WTC11 (cell line): ENCODE results near the gene PELI3. TPM values are rescaled to one million over a fixed set of nuclear protein-coding genes. Genes with fewer than 3 reads are reported as not detected.
"Not testable (repeated sequence)": the region's sequence is repeated elsewhere in the genome, so short reads cannot be mapped to it uniquely, and the experiment has no call there.

Source experiments
- ATAC-seq: fragments of 200-7000 bp; cut with Tn5 transposase; 2 replicates; pipeline ENCODE4 v1.10.0; 2021; ENCODE audit warnings: mild to moderate bottlenecking, moderate library complexity
- CTCF ChIA-PET: fragments of 300-600 bp; sonication (Branson Sonifier 250); formaldehyde crosslinking; loops from one replicate; lab custom pipeline; 2021; ENCODE audit warnings: antibody characterized with exemption; lab: Charles Lee
- POLR2A ChIA-PET: fragments of 350-600 bp; sonication (Branson Sonifier 250); formaldehyde crosslinking; loops from one replicate; lab custom pipeline; 2021; ENCODE audit warnings: antibody characterized with exemption; lab: Charles Lee
- DNase-seq: peaks from one replicate; pipeline ENCODE4 v3.0.0; 2021; ENCODE audit warnings: low spot score
- H3K27ac Mint-ChIP-seq: 2 replicates; pipeline ENCODE4 v1.8.0; 2021; ENCODE audit warnings: mixed read lengths
- H3K27me3 Mint-ChIP-seq: 2 replicates; pipeline ENCODE4 v1.8.0; 2021; ENCODE audit warnings: low read depth, mild to moderate bottlenecking, moderate library complexity, mixed read lengths
- H3K36me3 Mint-ChIP-seq: 2 replicates; pipeline ENCODE4 v1.8.0; 2021; ENCODE audit warnings: mixed read lengths
- H3K4me1 Mint-ChIP-seq: 2 replicates; pipeline ENCODE4 v1.8.0; 2022; ENCODE audit warnings: mixed read lengths
- H3K4me3 Mint-ChIP-seq: 2 replicates; pipeline ENCODE4 v1.8.0; 2021; ENCODE audit warnings: mild to moderate bottlenecking, moderate library complexity, mixed read lengths
- H3K9me3 Mint-ChIP-seq: 2 replicates; pipeline ENCODE4 v1.8.0; 2021; ENCODE audit warnings: mixed read lengths
- AFF4 ChIP-seq: sonication (generic); formaldehyde crosslinking; IDR thresholded peaks from 2 replicates; pipeline ENCODE4 v1.8.1; 2023; ENCODE audit warnings: mild to moderate bottlenecking, missing genetic modification reagents, borderline replicate concordance
- CTCF ChIP-seq: fragments of 200-600 bp; IDR thresholded peaks from 2 replicates; pipeline ENCODE4 v1.8.0; 2022; ENCODE audit warnings: antibody characterized with exemption
- FOXK1 ChIP-seq: sonication (generic); formaldehyde crosslinking; IDR thresholded peaks from 2 replicates; pipeline ENCODE4 v1.8.0; 2022; ENCODE audit warnings: mild to moderate bottlenecking, moderate library complexity, missing genetic modification reagents
- FOXP1 ChIP-seq: sonication (generic); formaldehyde crosslinking; IDR thresholded peaks from 2 replicates; pipeline ENCODE4 v1.8.0; 2022; ENCODE audit warnings: missing genetic modification reagents, mild to moderate bottlenecking, moderate library complexity, borderline replicate concordance
- IRF2 ChIP-seq: sonication (generic); formaldehyde crosslinking; IDR thresholded peaks from 2 replicates; pipeline ENCODE4 v1.8.0; 2022; ENCODE audit warnings: low read depth, missing genetic modification reagents, borderline replicate concordance
- NR3C1 ChIP-seq: sonication (generic); formaldehyde crosslinking; conservative IDR thresholded peaks from 2 replicates; pipeline ENCODE4 v1.8.1; 2023; ENCODE audit warnings: low read depth, mild to moderate bottlenecking, missing genetic modification reagents
- RORB ChIP-seq: fragments of 250-450 bp; sonication (Bioruptor Pico); IDR thresholded peaks from 2 replicates; pipeline ENCODE4 v1.9.0; 2021; ENCODE audit warnings: mild to moderate bottlenecking
- SOX15 ChIP-seq: fragments of 250-450 bp; sonication (Bioruptor Pico); IDR thresholded peaks from 2 replicates; pipeline ENCODE4 v1.9.0; 2021; ENCODE audit warnings: mild to moderate bottlenecking
- TCF7 ChIP-seq: sonication (generic); formaldehyde crosslinking; IDR thresholded peaks from 2 replicates; pipeline ENCODE4 v1.8.0; 2022; ENCODE audit warnings: mild to moderate bottlenecking, low read depth, missing genetic modification reagents, moderate library complexity
- ZBTB43 ChIP-seq: sonication (generic); formaldehyde crosslinking; IDR thresholded peaks from 2 replicates; pipeline ENCODE4 v1.8.1; 2023; ENCODE audit warnings: mild to moderate bottlenecking, missing genetic modification reagents
- ZNF396 ChIP-seq: fragments of 250-450 bp; sonication (Bioruptor Pico); IDR thresholded peaks from 2 replicates; pipeline ENCODE4 v1.8.0; 2021; ENCODE audit warnings: mild to moderate bottlenecking, moderate library complexity, borderline replicate concordance
- ZNF423 ChIP-seq: fragments of 250-450 bp; sonication (Bioruptor Pico); IDR thresholded peaks from 2 replicates; pipeline ENCODE4 v2.1.2; 2022; ENCODE audit warnings: mild to moderate bottlenecking, moderate library complexity
- ZNF425 ChIP-seq: fragments of 250-450 bp; sonication (Bioruptor Pico); conservative IDR thresholded peaks from 2 replicates; pipeline ENCODE4 v1.9.0; 2021; ENCODE audit warnings: mild to moderate bottlenecking
- ZNF671 ChIP-seq: fragments of 250-450 bp; sonication (Bioruptor Pico); IDR thresholded peaks from 2 replicates; pipeline ENCODE4 v1.8.0; 2021; ENCODE audit warnings: mild to moderate bottlenecking
- total RNA-seq: library from RNA; stranded (reverse); gene quantifications from 3 replicates; pipeline ENCODE4 v1.2.3, GENCODE V29; 2021

The PELI3 gene
- total RNA-seq, 1 experiment from 2014 or later: 7.8 TPM

GRCh38 chr11:66429983-66430602 lies 36.6 kb upstream of the PELI3 start:
- H3K4me1 Mint-ChIP-seq: no peaks in the 10 kb centered on the region
- ATAC-seq: peak; percentile 92
- H3K36me3 Mint-ChIP-seq: peaks cover 9% of the 10 kb centered on the region
- DNase-seq: peak; percentile 83
- TF ChIP-seq CTCF: peak; percentile 92
- TF ChIP-seq SOX15 (CRISPR knock-in tag): no peak
- no peak for TF ChIP-seq FOXK1 (CRISPR knock-in tag)
- no peak overlapping the region for H3K27ac Mint-ChIP-seq
- no peak overlapping the region for H3K4me3 Mint-ChIP-seq
- H3K9me3 Mint-ChIP-seq: no peaks in the 10 kb centered on the region
- CTCF ChIA-PET: interaction anchor here (0.6 to 4.1 kb wide), 19 partner anchors 9 to 248 kb away, joined by 3 to 36 read pairs (median 4); partner anchors contain the start of genes DPP3, MRPL11, NPAS4 and PELI3
- H3K27me3 Mint-ChIP-seq: peaks cover 9% of the 10 kb centered on the region
- POLR2A ChIA-PET: no interaction called here

GRCh38 chr11:66431287-66431686 lies 35.4 kb upstream of the PELI3 start:
- ATAC-seq, H3K9me3 Mint-ChIP-seq, POLR2A ChIA-PET, H3K27ac Mint-ChIP-seq, H3K4me1 Mint-ChIP-seq, H3K4me3 Mint-ChIP-seq, H3K27me3 Mint-ChIP-seq, DNase-seq: not testable (repeated sequence)
- peaks cover 21% of the 10 kb centered on the region for H3K36me3 Mint-ChIP-seq
- CTCF ChIA-PET: interaction anchor here (0.7 to 4.1 kb wide), 12 partner anchors 8 to 59 kb away, joined by 3 to 36 read pairs (median 4); partner anchors contain the start of genes DPP3, MRPL11, PELI3 and SLC29A2

GRCh38 chr11:66431871-66432329 lies 34.8 kb upstream of the PELI3 start:
- POLR2A ChIA-PET, H3K27me3 Mint-ChIP-seq, H3K27ac Mint-ChIP-seq, H3K9me3 Mint-ChIP-seq, DNase-seq, H3K4me3 Mint-ChIP-seq, H3K4me1 Mint-ChIP-seq, ATAC-seq: not testable (repeated sequence)
- peaks cover 27% of the 10 kb centered on the region for H3K36me3 Mint-ChIP-seq
- CTCF ChIA-PET: interaction anchor here (0.7 to 3.0 kb wide), 5 partner anchors 43 to 61 kb away, joined by 3 to 8 read pairs (median 4); partner anchors contain the start of gene DPP3

GRCh38 chr11:66432597-66432996 lies 34.1 kb upstream of the PELI3 start:
- POLR2A ChIA-PET: no interaction called here
- Mint-ChIP-seq H3K4me3 (no peak overlapping the region), H3K27ac (no peak overlapping the region), H3K27me3 (no peaks in the 10 kb centered on the region; the same call in 1 of the 2 replicates), H3K4me1 (peaks cover 2% of the 10 kb centered on the region), H3K36me3 (peaks cover 29% of the 10 kb centered on the region), H3K9me3 (no peaks in the 10 kb centered on the region)
- ATAC-seq (no peak), DNase-seq (no peak)
- CTCF ChIA-PET: interaction anchor here (1.0 to 3.0 kb wide), 5 partner anchors 14 to 59 kb away, joined by 3 to 8 read pairs (median 4); partner anchors contain the start of gene DPP3
- TF ChIP-seq NR3C1 (CRISPR knock-in tag) (no peak), FOXP1 (CRISPR knock-in tag) (no peak), ZBTB43 (CRISPR knock-in tag) (no peak), ZNF671 (CRISPR knock-in tag) (no peak), ZNF423 (CRISPR knock-in tag) (no peak), IRF2 (CRISPR knock-in tag) (no peak), TCF7 (CRISPR knock-in tag) (no peak), RORB (CRISPR knock-in tag) (no peak), CTCF (no peak), ZNF396 (CRISPR knock-in tag) (no peak), ZNF425 (CRISPR knock-in tag) (no peak), AFF4 (CRISPR knock-in tag) (no peak)
